Loucy (cell line): ENCODE results near the gene SRGAP1.

Experiments
- H2AFZ ChIP-seq: fragments of 200-600 bp; sonication (generic); 2 replicates; pipeline ENCODE4 v1.6.0; 2016; ENCODE audit warnings: antibody characterized with exemption, mild to moderate bottlenecking, low read length, moderate library complexity
- H3F3A ChIP-seq: fragments of 200-600 bp; 2 replicates; pipeline ENCODE4 v1.6.0; 2016; ENCODE audit warnings: antibody characterized with exemption, low read depth, mild to moderate bottlenecking
- H3K27me3 ChIP-seq: fragments of 200-600 bp; sonication (generic); 2 replicates; pipeline ENCODE4 v1.6.1; 2014; ENCODE audit warnings: low read length, mild to moderate bottlenecking; ENCODE audit not compliant: insufficient read depth, poor library complexity, severe bottlenecking
- H3K36me3 ChIP-seq: fragments of 200-600 bp; sonication (generic); 2 replicates; pipeline ENCODE4 v1.6.1; 2016; ENCODE audit warnings: low read length; ENCODE audit not compliant: insufficient read depth
- H3K4me1 ChIP-seq: fragments of 200-600 bp; sonication (generic); 2 replicates; pipeline ENCODE4 v1.5.1; 2014; ENCODE audit warnings: low read length, mild to moderate bottlenecking; ENCODE audit not compliant: insufficient read depth, poor library complexity, severe bottlenecking
- H3K4me2 ChIP-seq: fragments of 200-600 bp; sonication (generic); 2 replicates; pipeline ENCODE4 v1.6.0; 2014; ENCODE audit warnings: antibody characterized with exemption, low read length, low read depth, mild to moderate bottlenecking; ENCODE audit not compliant: poor library complexity, severe bottlenecking
- H3K4me3 ChIP-seq: fragments of 200-600 bp; sonication (generic); 2 replicates; pipeline ENCODE4 v1.5.1; 2014; ENCODE audit warnings: low read length, mild to moderate bottlenecking, mixed read lengths; ENCODE audit not compliant: poor library complexity, severe bottlenecking
- H3K79me2 ChIP-seq: fragments of 200-600 bp; sonication (generic); 2 replicates; pipeline ENCODE4 v1.6.1; 2014; ENCODE audit warnings: low read length; ENCODE audit not compliant: insufficient read depth
- H3K9ac ChIP-seq: fragments of 200-600 bp; sonication (generic); 2 replicates; pipeline ENCODE4 v1.6.0; 2014; ENCODE audit warnings: mild to moderate bottlenecking, low read depth, low read length, moderate library complexity; ENCODE audit not compliant: poor library complexity, severe bottlenecking
- H3K9me2 ChIP-seq: fragments of 200-600 bp; sonication (generic); replicated peaks from 2 replicates; pipeline ENCODE4 v1.6.1; 2016; ENCODE audit warnings: low read depth, low read length, mixed read lengths
- H3K9me3 ChIP-seq: fragments of 200-600 bp; sonication (generic); 2 replicates; pipeline ENCODE4 v1.6.1; 2014; ENCODE audit warnings: mild to moderate bottlenecking, antibody characterized with exemption, low read length, low read depth; ENCODE audit not compliant: insufficient read depth
- H4K20me1 ChIP-seq: fragments of 200-600 bp; sonication (generic); 2 replicates; pipeline ENCODE4 v1.6.0; 2014; ENCODE audit warnings: antibody characterized with exemption, low read length, mild to moderate bottlenecking; ENCODE audit not compliant: insufficient read depth, poor library complexity, severe bottlenecking
- EZH2phosphoT487 ChIP-seq: fragments of 200-600 bp; IDR thresholded peaks from 2 replicates; pipeline ENCODE4 v1.6.1; 2018; ENCODE audit warnings: antibody characterized with exemption, mild to moderate bottlenecking, moderate library complexity, borderline replicate concordance
- TF ChIP-seq, protein P1 (sequence below): fragments of 200-600 bp; sonication (generic); conservative IDR thresholded peaks from 2 replicates; pipeline ENCODE4 v1.5.1; 2014; ENCODE audit warnings: mild to moderate bottlenecking, antibody characterized with exemption, low read length

The SRGAP1 gene

DNA sequence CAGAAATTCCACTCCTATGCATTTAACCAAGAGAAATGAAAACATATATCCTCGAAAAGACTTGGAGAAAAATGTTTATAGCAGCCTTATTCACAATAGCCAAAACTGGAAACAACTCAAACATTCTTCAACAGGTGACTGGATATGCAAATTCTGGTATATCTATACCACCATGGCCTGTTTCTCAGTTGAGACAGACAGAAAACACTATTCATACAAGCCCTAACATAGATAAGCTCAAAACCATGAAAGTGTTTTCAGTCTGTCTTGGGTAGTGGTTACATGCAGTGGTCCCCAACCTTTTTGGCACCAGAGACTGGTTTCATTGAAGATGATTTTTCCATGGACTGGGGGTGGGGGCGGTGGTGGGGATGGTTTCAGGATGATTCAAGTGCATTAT lies 83.8 kb downstream of the SRGAP1 start:
- TF ChIP-seq, protein P1, sequence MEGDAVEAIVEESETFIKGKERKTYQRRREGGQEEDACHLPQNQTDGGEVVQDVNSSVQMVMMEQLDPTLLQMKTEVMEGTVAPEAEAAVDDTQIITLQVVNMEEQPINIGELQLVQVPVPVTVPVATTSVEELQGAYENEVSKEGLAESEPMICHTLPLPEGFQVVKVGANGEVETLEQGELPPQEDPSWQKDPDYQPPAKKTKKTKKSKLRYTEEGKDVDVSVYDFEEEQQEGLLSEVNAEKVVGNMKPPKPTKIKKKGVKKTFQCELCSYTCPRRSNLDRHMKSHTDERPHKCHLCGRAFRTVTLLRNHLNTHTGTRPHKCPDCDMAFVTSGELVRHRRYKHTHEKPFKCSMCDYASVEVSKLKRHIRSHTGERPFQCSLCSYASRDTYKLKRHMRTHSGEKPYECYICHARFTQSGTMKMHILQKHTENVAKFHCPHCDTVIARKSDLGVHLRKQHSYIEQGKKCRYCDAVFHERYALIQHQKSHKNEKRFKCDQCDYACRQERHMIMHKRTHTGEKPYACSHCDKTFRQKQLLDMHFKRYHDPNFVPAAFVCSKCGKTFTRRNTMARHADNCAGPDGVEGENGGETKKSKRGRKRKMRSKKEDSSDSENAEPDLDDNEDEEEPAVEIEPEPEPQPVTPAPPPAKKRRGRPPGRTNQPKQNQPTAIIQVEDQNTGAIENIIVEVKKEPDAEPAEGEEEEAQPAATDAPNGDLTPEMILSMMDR, result no peak
- no peak for TF ChIP-seq EZH2phosphoT487
- Histone ChIP-seq H3K79me2 (no peaks in the 10 kb centered on the region), H3K27me3 (no peaks in the 10 kb centered on the region), H3K4me2 (no peak overlapping the region), H3K4me3 (no peak overlapping the region), H4K20me1 (no peaks in the 10 kb centered on the region), H3K36me3 (no peaks in the 10 kb centered on the region), H3K9ac (no peak overlapping the region), H2AFZ (no peak overlapping the region), H3K9me2 (no peaks in the 10 kb centered on the region), H3K9me3 (no peaks in the 10 kb centered on the region), H3F3A (no peaks in the 10 kb centered on the region), H3K4me1 (no peaks in the 10 kb centered on the region)

DNA sequence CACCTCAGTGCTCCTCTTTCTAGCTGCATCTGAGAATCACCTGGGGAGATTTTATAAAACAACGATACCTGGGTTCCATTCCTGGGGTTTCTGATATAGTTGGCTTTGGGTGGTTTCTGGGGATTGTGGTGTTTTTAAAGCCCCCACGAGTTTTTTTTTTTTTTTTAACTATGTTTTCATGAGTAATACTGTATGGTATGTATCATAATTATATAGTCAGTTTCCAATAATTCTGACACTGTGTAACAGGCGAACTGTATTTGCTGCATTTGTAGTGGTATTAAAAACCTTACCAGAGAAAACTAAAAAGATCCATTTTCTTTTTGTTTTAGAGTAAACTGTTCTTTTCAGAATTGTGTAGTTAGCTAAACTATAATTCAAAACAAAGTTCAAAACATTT lies 84.9 kb downstream of the SRGAP1 start:
- H3K4me3 ChIP-seq, result no peak overlapping the region
- H2AFZ ChIP-seq, result no peak overlapping the region
- no peak for TF ChIP-seq EZH2phosphoT487
- TF ChIP-seq, protein P1, result no peak
- H3K9ac ChIP-seq, result no peak overlapping the region
- no peaks in the 10 kb centered on the region for H3K79me2 ChIP-seq
- no peaks in the 10 kb centered on the region for H3K36me3 ChIP-seq
- H3K4me2 ChIP-seq, result no peak overlapping the region
- H3K27me3 ChIP-seq, result no peaks in the 10 kb centered on the region
- no peaks in the 10 kb centered on the region for H3K9me3 ChIP-seq
- H3K9me2 ChIP-seq, result no peaks in the 10 kb centered on the region
- H3F3A ChIP-seq, result no peaks in the 10 kb centered on the region
- H3K4me1 ChIP-seq, result no peaks in the 10 kb centered on the region
- no peaks in the 10 kb centered on the region for H4K20me1 ChIP-seq

DNA sequence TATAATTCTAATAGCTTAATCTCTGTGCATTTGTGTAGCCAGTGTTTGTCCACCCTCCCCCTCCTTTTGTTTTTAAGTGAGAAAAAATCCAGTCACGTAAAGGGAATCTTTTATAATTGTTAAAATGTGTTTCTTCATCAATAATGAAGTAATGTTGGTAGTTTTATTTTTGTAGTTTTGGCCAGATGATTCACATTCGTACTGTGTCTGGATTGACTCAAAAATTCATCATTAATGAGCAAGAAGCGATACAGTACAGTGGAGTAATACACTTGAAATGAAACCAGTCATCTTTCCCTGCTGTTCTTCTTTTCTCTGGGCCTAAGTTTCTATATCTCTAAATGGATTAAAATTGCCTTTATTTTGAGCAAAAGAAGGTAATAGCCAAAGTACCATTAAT lies 86.5 kb downstream of the SRGAP1 start:
- Histone ChIP-seq H3K27me3 (no peaks in the 10 kb centered on the region), H3K36me3 (no peaks in the 10 kb centered on the region), H2AFZ (no peak overlapping the region), H3K9me3 (no peaks in the 10 kb centered on the region), H3K4me3 (no peak overlapping the region), H3K9ac (no peak overlapping the region), H3F3A (no peaks in the 10 kb centered on the region), H3K4me2 (no peak overlapping the region), H4K20me1 (no peaks in the 10 kb centered on the region), H3K9me2 (no peaks in the 10 kb centered on the region), H3K79me2 (no peaks in the 10 kb centered on the region), H3K4me1 (no peaks in the 10 kb centered on the region)
- no peak for TF ChIP-seq EZH2phosphoT487
- TF ChIP-seq, protein P1, result no peak
